Common myeloid progenitor, CD34-positive (primary cell): ENCODE results near the gene RNH1. TPM values are rescaled to one million over a fixed set of nuclear protein-coding genes. Genes with fewer than 3 reads are reported as not detected.

ENCODE experiments used
- CTCF ChIA-PET: fragments of 350-600 bp; sonication (Branson Sonifier 250); formaldehyde crosslinking; loops from one replicate; lab custom pipeline; 2021; ENCODE audit warnings: antibody characterized with exemption; lab: Charles Lee
- POLR2A ChIA-PET: fragments of 350-600 bp; sonication (Branson Sonifier 250); formaldehyde crosslinking; loops from one replicate; lab custom pipeline; 2021; ENCODE audit warnings: antibody characterized with exemption; lab: Charles Lee
- DNase-seq, 3 donors: peaks; one replicate each; pipeline versions ENCODE4 v3.0.0 to v3.0.0-alpha.2; 2013
- H3K27ac ChIP-seq, 2 experiments: 1 replicate in 1 of 2; 2 replicates in 1 of 2; pipeline ENCODE4 v1.7.0; 2013; ENCODE audit warnings: inconsistent platforms in 2 of 2, low read length in 2 of 2, mild to moderate bottlenecking in 2 of 2, low read depth in 1 of 2, moderate library complexity in 1 of 2; ENCODE audit not compliant: severe bottlenecking in 2 of 2, insufficient read depth in 1 of 2, poor library complexity in 1 of 2
- H3K27me3 ChIP-seq, 5 experiments: replicated peaks in 2 of 5; 1 replicate in 3 of 5; 2 replicates in 2 of 5; pipeline versions ENCODE4 v1.6.1 to v1.7.0; 2013; ENCODE audit warnings: low read length in 4 of 5, mild to moderate bottlenecking in 2 of 5, moderate library complexity in 2 of 5, inconsistent platforms in 1 of 5; ENCODE audit not compliant: insufficient read depth in 5 of 5, control insufficient read depth in 4 of 5
- H3K36me3 ChIP-seq, 4 experiments: 1 replicate in 2 of 4; 2 replicates in 2 of 4; pipeline versions ENCODE4 v1.6.1 to v1.7.0; 2013; ENCODE audit warnings: low read length in 3 of 4, control low read depth in 1 of 4, mild to moderate bottlenecking in 1 of 4; ENCODE audit not compliant: control insufficient read depth in 4 of 4, insufficient read depth in 4 of 4
- H3K4me1 ChIP-seq, 4 experiments: 1 replicate in 3 of 4; 2 replicates in 1 of 4; pipeline versions ENCODE4 v1.6.1 to v1.7.1; 2013; ENCODE audit warnings: low read length in 3 of 4, mild to moderate bottlenecking in 3 of 4, control low read depth in 1 of 4, inconsistent platforms in 1 of 4, moderate library complexity in 1 of 4; ENCODE audit not compliant: control insufficient read depth in 4 of 4, insufficient read depth in 4 of 4; ENCODE audit errors: control extremely low read depth in 1 of 4
- H3K4me3 ChIP-seq, 7 experiments: 1 replicate in 4 of 7; 2 replicates in 3 of 7; pipeline versions ENCODE4 v1.5.1 to v1.7.0; 2013; ENCODE audit warnings: mild to moderate bottlenecking in 7 of 7, low read length in 6 of 7, moderate library complexity in 6 of 7, inconsistent platforms in 2 of 7, low read depth in 2 of 7, control low read depth in 1 of 7; ENCODE audit not compliant: insufficient read depth in 4 of 7, control insufficient read depth in 1 of 7; ENCODE audit errors: extremely low read depth in 1 of 7
- H3K9me3 ChIP-seq, 5 experiments: 1 replicate in 4 of 5; 2 replicates in 1 of 5; pipeline versions ENCODE4 v1.6.1 to v1.7.1; 2013; ENCODE audit warnings: low read length in 4 of 5, mild to moderate bottlenecking in 2 of 5, inconsistent platforms in 1 of 5, low read depth in 1 of 5, moderate library complexity in 1 of 5; ENCODE audit not compliant: control insufficient read depth in 4 of 5, insufficient read depth in 2 of 5; ENCODE audit errors: control extremely low read depth in 1 of 5
- WGBS: methylation state at CpG from one replicate; pipeline ENCODE4 v1.1.5; 2013; ENCODE audit not compliant: insufficient coverage; 5-methylcytosine and 5-hydroxymethylcytosine counted together
- polyA plus RNA-seq: library from polyadenylated mRNA; unstranded; fragments of 120-200 nt; gene quantifications from one replicate; pipeline ENCODE4 v1.2.1, GENCODE V29; 2013

The RNH1 gene
- 35.9 TPM for polyA plus RNA-seq

DNA sequence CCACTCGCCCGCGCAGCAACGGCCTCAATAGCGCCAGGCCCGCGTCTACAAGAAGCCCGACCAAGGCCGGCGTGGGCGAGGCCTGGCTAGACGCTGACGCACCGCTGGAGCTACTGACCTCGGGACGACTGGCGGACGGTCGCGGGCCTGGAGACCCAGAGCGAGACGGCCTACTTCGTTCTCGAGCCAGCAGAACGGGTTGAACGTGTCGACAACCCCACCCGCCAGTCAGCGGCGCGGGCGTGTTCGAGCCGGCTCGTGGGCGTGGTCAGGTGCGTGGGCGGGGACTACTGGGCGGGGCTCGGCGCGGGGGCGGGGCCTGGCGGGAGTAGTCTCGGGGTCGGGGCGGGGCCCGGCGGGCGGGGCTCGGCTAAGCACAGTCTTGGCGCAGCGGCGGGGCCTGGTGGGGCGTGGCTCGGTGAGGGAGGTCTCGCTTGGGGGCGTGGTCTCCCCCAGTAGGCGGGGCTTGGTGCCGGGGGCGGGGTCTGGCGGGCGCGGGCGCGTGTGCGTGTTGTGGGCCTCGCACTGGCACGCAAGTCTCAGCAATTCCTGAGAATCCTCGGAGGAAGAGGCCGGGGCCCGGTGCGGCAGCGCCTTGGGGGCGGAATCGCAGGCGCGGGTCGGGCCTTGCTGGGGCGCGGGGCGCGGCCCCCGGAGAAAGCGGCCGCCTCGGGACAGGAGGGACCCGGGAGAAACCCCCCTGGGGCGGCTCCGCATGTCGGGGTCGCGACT is at the start of gene RNH1:
Gene RNH1, minus strand, starts transcription at position 248 of the 732 bp plus-strand sequence. CDS start 5,080 bp downstream, outside the sequence.
- under 1% methylated on average over 91 of the region's 93 CpGs for WGBS
- H3K36me3 ChIP-seq, result peaks cover 0 to 14% (median 5%) of the 10 kb centered on the region in 4 experiments
- H3K9me3 ChIP-seq, result no peaks in the 10 kb centered on the region
- H3K27me3 ChIP-seq, result peaks cover 0 to 2% (median 0%) of the 10 kb centered on the region in 5 experiments
- DNase-seq, result peak; percentile 91 to 94 (median 94)
- peak within 1 kb of the TSS; percentile 99 for H3K27ac ChIP-seq
- ChIA-PET POLR2A (interaction anchor here (0.6 to 1.0 kb wide), 2 partner anchors 9 to 92 kb away, joined by 3 to 5 read pairs; partner anchors contain the start of gene SIGIRR), CTCF (interaction anchor here (1.0 kb wide), 2 partner anchors 13 to 100 kb away, joined by 3 to 4 read pairs; no protein-coding TSS in a partner anchor)
- H3K4me3 ChIP-seq, result peak within 1 kb of the TSS; percentile 48 to 91 (median 79)
- peaks cover 3 to 40% (median 37%) of the 10 kb centered on the region in 4 experiments for H3K4me1 ChIP-seq

DNA sequence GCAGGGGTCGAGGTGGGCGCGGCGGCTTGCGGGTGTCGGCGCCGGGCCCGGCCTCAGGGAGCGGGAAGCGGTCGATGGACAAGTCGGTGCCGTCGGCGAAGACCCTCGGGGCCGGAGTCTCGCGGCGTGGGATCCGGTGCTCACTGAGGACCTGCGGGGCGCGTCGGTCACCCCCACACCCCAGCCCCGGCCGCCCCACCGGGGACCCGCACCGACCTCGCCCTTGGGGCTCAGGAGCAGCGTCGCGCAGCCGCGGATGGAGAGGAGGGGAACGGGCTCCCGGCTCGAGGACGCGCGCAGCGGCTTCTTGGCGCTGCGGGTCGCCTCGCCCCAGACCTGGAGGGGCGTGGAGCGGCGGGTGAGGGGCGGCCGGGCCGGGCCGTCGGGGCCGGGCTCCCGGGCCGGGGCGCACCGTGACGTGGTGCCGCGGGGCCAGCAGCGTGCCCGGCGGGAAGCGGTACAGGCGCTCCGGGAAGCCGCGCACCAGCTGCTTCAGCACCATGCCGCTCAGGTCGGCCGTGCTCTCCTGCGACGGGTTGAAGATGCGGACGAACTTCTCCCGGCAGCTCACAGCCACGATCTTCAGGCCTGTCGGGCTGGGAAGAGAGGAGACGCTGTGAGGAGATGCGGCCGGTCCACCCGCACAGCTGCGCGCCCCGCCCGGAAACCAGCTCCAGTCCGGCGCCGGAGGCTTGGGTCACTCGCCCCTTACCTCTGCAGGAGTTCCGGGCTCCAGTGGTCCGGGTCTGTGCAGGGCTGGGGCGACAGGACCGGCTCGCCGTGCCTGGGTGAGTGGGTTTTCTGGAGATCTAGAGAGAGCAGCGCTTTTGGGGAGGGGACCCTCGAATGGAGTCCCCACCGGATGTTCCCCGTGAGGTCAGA is 49.0 kb upstream of the RNH1 start:
- POLR2A ChIA-PET, result no interaction called here
- Histone ChIP-seq H3K27ac (no peak overlapping the region), H3K36me3 (no peaks in the 10 kb centered on the region), H3K4me3 (peak overlapping the region in 4 of 7 experiments; percentile 15 to 70 (median 42)), H3K4me1 (peaks cover 0 to 29% (median 19%) of the 10 kb centered on the region in 4 experiments), H3K27me3 (peaks cover 0 to 41% (median 12%) of the 10 kb centered on the region in 5 experiments), H3K9me3 (no peaks in the 10 kb centered on the region)
- peak in 2 of 3 donors; percentile 36 to 37 for DNase-seq
- CTCF ChIA-PET, result interaction anchor here (0.8 to 2.2 kb wide), 10 partner anchors 7 to 169 kb away, joined by 3 to 8 read pairs (median 4); partner anchors contain the start of gene HRAS
- 2% methylated on average over 87 of the region's 104 CpGs for WGBS

DNA sequence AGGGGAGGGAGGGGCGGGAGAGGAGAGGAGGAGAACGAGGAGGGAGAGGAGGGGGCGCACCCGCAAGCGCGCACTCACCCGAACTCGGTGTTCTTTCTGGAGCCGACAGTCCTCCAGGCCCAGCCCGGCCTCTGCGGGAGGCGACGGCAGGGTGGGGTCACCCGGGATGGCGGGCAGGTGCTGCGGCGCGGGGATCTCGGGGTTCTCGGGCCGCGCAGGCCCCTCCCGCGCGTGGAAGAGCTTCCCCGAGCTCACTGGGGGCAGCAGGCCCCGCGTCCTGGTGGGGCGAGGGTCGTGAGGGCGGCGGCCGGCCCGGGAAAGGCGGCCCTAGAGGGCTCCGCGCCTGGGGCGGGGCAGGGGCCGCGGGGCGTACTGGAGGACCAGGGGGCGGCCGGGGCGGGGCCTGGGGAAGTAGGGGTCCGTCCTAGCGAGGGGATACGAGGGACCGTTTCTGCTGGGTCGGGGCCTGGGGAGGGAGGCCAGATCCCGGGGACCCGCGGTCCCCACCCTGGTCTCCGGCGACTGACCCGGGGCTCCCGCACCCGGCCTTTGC is 48.3 kb upstream of the RNH1 start:
- no peak for DNase-seq
- Histone ChIP-seq H3K27me3 (peaks cover 0 to 41% (median 12%) of the 10 kb centered on the region in 5 experiments), H3K4me1 (peaks cover 0 to 26% (median 18%) of the 10 kb centered on the region in 4 experiments), H3K9me3 (no peaks in the 10 kb centered on the region), H3K27ac (no peak overlapping the region), H3K36me3 (peaks cover 0 to 2% (median 0%) of the 10 kb centered on the region in 4 experiments), H3K4me3 (peak overlapping the region in 4 of 7 experiments; percentile 28 to 70 (median 52))
- under 1% methylated on average over 46 of the region's 57 CpGs for WGBS
- ChIA-PET POLR2A (no interaction called here), CTCF (interaction anchor here (1.1 to 2.2 kb wide), 7 partner anchors 8 to 167 kb away, joined by 3 to 8 read pairs (median 4); no protein-coding TSS in a partner anchor)

DNA sequence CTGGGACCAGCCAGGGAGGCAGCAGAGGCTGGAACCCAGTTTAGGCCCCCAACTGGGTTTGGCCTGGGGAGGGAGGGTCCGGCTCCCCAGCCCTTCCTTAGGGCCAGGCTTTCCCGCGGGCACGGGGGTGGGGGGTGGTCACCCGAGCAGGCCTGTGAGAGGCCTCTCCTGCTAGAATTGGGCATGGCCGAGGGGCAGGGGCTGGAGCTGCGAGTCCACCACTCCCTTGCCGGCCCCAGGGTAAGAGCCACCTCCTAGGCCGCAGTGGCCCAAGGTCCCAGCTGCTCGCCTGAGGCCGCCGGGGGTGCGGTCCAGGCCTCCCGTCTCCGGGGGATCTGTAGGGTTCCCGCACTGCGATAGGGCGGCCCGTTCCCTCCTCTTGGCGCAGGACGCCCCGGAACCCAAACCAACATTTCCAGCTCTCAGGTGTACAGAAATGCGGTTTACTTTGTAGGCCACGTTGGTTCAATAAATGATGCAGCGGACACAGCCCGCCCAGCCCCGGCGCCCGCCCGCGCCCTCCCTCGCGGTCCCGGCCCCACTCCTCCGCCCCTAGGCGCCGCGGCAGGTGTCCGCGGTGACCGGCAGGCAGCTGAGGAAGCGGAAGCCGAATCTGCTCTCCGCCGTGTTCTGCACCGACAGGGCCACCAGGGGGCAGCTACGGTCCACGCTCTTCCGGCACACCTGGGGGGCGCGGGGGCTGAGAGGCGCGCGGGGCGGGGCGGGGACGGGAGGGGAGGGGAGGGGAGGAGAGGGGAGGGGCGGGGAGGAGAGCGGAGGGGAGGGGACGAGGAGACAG is 47.6 kb upstream of the RNH1 start:
- H3K4me1 ChIP-seq, result peaks cover 0 to 21% (median 13%) of the 10 kb centered on the region in 4 experiments
- peak; percentile 60 to 72 (median 72) for DNase-seq
- 37% methylated on average over 32 of the region's 60 CpGs for WGBS
- peak overlapping the region in 4 of 7 experiments; percentile 22 to 70 (median 52) for H3K4me3 ChIP-seq
- ChIA-PET CTCF (interaction anchor here (0.8 to 1.8 kb wide), 7 partner anchors 9 to 168 kb away, joined by 3 to 6 read pairs (median 4); no protein-coding TSS in a partner anchor), POLR2A (no interaction called here)
- no peak overlapping the region for H3K27ac ChIP-seq
- peaks cover 0 to 41% (median 12%) of the 10 kb centered on the region in 5 experiments for H3K27me3 ChIP-seq
- peaks cover 0 to 5% (median 0%) of the 10 kb centered on the region in 4 experiments for H3K36me3 ChIP-seq
- H3K9me3 ChIP-seq, result no peaks in the 10 kb centered on the region

DNA sequence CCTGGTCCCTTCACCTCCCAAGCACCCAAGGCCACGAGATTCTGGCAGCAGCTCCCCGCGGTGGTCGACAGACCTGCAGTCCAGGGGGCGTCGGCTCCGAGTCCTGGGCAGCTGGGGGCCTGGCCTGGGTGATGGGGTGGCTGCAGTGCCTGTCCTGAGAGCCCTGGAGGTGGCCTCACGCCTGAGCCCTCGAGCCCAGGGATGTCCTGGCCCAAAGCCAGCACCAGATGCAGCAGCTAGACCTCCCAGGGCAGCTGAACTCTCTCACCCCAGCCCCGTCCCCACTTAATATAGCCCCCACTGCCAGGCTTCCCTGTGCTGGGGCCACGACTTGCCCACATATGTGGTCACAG is 46.9 kb upstream of the RNH1 start:
- H3K4me1 ChIP-seq, result peaks cover 0 to 21% (median 13%) of the 10 kb centered on the region in 4 experiments
- DNase-seq, result no peak
- H3K36me3 ChIP-seq, result peaks cover 0 to 5% (median 0%) of the 10 kb centered on the region in 4 experiments
- no peak overlapping the region for H3K4me3 ChIP-seq
- H3K27me3 ChIP-seq, result peaks cover 0 to 37% (median 12%) of the 10 kb centered on the region in 5 experiments
- H3K9me3 ChIP-seq, result no peaks in the 10 kb centered on the region
- H3K27ac ChIP-seq, result no peak overlapping the region
- WGBS, result 78% methylated on average over 7 of the region's 11 CpGs
- CTCF ChIA-PET, result interaction anchor here (0.8 to 1.8 kb wide), 5 partner anchors 8 to 22 kb away, joined by 3 to 5 read pairs (median 4); no protein-coding TSS in a partner anchor
- POLR2A ChIA-PET, result no interaction called here
